Measurements from ENCODE around the gene THRB. TPM values are rescaled to one million over a fixed set of nuclear protein-coding genes. Genes with fewer than 3 reads are reported as not detected.

Gene THRB
- polyA plus RNA-seq, 3 donors = 27.1 to 31.1 (median 28.1) TPM

DNA sequence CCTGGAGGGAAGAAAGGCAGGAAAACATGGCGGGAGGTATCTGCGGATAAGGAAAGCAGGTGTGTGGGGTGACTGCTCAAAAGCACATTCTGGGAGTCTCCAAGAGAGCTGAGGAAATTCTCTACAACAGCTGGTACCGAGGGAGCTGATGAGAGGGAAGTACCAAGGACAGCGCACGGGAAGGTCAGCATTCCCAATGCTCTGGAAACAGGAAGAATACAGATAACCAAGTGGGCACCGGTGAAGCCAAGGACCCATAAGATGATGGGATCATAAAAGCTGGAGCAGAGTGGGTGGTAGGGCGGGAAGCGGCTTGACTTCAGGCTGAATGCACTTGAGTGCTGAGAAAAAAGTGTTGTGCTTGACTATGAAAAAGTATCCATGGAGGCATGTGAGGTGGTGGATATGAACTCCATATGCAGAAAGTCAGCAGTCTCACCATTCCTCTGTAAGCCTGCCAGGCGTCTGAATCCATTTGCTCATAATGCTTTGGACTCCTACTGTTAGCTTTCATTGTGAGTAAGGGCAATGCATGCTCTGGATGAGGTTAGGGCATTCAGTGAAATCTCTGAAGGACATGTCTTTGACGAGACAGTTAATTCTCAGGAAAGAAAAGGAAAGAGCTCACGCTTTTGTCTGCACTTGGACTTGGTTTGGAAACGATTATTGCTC, 334.1 kb downstream of the THRB start:
- DNase-seq (ENCODE audit: low read depth in 3 of 3, low spot score in 2 of 3) = peak in 1 of 3 donors; percentile 13

DNA sequence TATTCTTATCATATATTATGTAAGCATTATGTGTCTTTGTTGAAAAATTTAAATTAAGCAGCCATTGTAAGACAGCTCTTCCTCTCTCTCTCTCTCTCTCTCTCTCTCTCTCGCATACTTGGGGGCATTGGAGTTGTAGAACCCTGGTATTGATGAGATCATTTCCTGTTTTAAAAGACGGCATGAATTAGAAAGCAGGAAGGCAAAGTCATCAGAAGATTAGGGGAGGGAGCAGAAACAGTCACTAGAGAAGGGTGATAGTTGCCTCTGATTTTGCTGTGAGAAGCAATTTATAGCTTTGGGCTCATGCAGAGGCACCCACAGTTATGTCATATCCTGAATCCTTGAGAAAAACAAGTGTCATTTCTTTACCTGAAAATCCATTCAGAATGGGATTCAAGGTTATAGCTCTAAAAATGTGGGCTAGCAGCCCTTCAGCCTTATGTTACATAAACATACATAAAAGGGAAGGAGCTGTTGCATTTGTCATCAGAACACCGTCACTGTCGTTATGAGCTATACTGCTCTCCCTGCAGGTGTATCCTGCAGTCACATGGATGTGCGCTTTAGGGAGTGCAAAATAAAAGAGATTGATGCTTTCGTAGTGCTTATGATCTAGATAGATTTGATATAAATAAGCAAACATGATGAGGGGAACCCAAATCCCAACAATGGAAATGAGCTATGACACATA, 335.7 kb downstream of the THRB start:
- DNase-seq (ENCODE audit: low read depth in 3 of 3, low spot score in 2 of 3) = no peak

DNA sequence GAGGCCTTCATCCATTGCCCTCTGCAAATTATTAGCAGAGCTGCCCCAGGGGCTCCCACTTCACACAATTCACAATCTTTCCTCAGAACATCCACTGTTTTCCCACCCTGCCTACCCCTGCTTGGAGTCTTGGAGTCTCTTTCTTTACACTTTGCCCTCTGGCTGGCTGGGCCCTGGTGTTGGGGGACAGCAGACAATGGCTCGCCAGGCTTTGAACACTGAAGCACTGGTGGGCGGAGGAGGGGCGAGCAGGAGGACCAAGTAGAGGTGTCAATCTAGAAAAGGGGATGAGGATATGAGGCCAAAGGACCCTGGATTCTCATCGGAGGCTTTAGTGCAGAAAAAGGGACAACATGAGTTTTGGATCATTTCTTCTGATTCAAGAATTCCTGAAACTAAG, 337.5 kb downstream of the THRB start:
- DNase-seq (ENCODE audit: low read depth in 3 of 3, low spot score in 2 of 3) = no peak

DNA sequence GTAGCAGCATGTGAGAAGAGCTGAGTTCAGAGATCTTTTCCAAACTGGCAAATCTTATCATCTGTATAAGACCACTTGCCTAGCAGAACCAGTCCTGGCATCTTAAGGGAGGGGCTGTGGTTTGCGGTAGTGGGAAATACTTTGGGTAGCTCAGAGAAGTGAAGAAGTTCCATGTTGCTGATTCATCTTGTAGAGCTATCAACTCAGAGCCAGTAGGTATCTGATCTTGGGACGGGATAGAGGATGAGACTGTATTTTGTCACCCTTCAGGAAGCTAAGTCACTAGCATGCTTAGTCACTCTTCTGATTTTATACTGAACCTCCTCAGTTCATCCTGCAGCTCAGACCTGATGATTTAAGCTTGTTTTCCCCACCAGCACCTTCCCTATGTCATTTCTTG, 338.2 kb downstream of the THRB start:
- no peak for DNase-seq (ENCODE audit: low read depth in 3 of 3, low spot score in 2 of 3)

DNA sequence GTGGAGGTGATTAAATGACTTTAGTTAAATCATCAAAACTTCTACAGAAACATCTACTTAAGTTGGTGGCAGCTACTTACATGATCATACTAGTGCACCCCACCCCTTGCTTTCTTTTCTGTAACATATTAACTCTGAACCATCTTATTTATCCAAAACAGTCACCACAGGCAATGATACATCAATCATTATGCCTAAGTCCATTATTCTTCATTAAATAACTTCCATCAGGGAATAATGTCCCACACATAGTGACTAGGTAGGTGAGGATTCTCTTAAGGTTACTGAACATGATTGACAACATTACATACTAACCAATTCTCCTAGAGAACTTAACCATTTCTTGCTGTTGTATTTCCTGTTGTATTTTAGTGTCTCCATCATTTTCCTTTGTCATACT, 339.4 kb downstream of the THRB start:
- DNase-seq (ENCODE audit: low read depth in 3 of 3, low spot score in 2 of 3) = no peak

DNA sequence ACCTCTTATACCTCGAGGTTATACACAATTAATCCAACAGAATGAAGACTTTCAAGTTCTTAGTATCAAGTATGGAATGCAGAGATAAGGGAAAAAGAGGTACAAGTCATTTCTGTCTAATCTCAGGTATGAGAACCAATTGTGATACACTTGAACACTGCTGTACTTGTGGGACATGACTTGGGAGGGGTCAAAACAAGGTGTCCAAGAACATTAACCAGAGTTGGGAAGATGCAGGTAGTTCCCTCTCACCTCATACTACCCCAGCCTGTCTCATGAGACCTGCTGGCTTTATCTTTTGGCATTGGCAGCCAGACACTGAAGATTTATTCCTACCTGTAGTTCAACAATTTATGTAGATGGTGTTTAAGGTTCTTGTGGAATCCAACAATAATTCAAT, 339.9 kb downstream of the THRB start:
- no peak for DNase-seq (ENCODE audit: low read depth in 3 of 3, low spot score in 2 of 3)

DNA sequence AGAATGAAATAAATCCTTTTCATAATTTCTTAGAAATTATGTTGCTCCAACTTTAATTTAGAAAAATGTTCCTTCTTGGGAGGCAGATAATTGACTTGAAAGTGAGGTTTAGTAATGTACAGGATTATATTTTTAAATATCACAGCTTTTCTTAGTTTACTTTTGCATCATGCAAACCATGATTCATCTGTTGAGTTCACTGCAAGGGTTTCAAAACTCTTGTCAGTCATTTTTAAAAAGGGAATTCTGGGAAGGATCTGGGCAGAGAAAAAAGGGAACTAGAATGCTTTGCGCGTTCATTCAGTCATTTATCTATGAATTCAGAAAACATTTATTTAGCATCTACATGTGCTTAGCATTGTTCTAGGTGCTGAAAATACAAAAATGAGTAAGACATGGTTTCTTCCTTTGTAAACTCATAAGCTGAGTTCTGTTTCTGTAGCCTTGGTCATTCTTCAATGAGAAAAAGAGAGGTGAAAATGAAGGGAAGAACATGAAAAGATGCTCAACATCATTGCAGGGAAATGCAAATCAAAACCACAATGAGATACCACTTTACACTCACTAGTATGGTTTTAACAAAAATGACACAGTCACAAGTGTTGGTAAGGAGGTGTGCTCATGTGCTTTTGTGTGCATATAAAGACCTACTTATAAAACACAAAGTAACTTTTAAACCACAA, 340.5 kb downstream of the THRB start:
- no peak for DNase-seq (ENCODE audit: low read depth in 3 of 3, low spot score in 2 of 3)

DNA sequence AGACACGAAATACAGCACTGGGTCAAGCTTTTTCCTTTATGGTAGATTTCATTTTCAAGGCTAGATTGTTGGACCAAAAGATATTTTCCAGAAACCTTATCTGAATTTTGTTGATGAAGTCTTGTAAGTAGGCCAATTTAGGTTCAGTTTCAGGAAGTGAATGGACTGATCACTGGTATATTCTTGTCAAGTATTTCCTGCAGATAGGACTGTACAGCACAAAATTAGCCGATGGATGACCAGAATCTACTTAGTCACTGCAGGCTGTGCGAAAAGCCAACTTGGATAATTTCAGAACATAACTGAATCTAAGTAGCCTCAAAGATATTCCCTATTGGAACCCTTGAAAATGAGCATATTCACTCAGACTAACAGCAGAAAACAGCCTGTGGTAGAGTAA, 343.1 kb downstream of the THRB start:
- DNase-seq (ENCODE audit: low read depth in 3 of 3, low spot score in 2 of 3) = no peak

DNA sequence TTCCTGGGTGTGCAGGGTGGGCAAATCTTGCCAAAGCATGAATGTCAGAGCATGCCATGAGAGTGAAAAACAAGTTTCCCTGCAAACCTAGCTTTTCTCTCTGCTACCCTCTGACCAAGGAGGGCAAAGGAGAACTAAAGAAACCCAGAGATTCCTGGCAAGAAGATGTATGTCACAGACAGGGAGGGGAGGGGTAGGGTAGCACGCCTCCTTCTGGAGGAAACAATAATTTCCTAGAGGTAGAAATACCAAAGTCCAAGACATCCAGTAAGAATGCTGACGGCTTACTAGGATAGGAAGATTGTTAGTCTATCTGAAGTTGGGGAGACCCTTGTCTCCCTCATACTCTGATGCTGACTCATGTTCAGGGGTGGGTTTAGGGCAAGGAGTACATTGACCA, 345.6 kb downstream of the THRB start:
- DNase-seq (ENCODE audit: low read depth in 3 of 3, low spot score in 2 of 3) = no peak

DNA sequence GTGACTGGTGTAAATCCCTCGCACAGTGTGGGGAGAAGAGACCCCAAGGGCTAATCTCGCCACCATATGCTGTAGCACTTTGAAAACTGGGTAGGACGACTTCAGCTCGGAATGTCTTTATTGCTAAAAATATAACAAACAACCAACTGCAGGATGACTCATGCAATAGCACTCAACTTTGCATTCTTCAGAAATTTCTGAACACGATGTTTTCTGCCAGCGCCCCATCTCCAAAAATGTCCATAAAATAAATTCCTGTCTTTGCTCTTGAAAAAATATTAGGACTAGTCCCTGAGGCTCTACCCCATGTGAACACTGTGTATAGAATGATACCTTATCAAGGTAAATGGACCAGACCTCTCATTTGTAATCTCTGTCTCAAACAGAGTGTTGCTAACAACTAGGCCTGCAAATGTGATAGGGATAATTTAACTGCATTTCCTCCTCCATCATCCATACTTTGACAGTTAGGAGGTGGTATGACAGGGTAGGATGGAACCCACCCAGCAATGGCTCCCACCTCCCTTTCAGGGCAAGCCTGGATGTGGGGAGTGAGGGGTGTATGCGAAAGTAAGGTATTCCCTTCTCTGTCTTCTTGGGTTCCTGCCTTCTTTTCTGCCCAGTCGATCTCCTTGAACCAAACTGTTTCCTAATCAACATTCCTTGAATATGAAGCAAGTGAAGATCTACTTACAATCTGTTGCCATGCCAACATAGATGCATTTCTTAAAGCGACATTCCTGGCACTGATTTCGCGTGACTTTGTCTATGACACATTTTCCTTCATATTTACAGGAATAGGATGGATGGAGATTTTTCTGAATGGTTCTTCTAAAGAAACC, 348.4 kb downstream of the THRB start:
- DNase-seq (ENCODE audit: low read depth in 3 of 3, low spot score in 2 of 3) = no peak

DNA sequence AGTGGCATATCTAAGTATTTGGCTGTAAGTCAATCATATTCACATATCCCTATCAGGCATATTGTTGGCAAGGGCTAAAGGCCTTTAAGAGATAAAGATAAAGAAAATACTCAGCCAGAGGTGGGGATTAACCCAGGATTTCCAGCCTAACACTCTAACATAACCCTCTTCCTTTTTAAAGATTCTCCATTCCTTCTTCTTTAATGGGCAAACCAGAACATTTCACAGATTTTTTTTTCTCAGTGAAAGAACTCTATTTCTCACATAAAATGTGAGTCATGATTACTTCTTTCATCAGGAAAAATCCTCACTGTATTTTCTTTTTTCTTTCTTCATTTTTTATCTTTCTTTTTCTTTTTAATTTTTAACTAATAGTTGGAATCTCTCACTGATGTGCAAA, 349.2 kb downstream of the THRB start:
- no peak for DNase-seq (ENCODE audit: low read depth in 3 of 3, low spot score in 2 of 3)

DNA sequence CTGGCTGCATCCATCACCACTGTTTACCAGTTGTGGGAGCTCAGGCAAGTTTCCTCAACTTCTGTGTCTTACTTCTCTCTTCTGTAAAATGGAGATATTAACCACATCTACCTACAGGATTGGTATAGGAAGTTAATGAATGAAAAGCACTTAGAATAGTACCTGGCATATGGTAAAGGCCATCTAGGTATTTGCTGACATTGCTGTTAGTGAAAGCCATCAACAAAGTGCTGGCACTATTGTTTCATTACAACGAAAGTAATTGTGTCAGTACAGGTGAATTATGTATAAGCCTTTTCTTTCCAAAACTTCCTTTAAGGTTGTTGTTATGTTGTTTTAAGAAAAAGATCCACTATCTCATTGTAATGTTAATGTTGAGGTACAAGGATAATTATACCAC, 352.5 kb downstream of the THRB start:
- no peak for DNase-seq (ENCODE audit: low read depth in 3 of 3, low spot score in 2 of 3)

DNA sequence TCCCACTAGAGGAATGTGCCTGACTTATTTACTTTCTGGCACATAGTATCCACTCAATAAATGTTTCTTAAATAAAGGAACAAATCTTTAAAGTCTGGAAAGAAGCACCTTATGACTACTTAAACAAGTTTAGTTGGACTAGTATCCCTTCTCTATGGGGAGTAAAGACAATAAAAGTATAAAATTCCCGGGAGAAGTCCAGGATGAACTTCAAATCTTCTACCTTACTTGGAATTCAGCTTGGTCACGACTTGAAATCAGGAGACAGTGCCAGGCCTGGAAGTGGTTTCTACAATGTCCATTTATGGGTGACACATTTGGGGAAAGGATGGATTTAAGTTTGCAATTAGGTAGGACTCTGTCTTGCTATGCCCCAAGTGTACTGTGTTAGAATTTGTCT, 353.1 kb downstream of the THRB start:
- no peak for DNase-seq (ENCODE audit: low read depth in 3 of 3, low spot score in 2 of 3)

DNA sequence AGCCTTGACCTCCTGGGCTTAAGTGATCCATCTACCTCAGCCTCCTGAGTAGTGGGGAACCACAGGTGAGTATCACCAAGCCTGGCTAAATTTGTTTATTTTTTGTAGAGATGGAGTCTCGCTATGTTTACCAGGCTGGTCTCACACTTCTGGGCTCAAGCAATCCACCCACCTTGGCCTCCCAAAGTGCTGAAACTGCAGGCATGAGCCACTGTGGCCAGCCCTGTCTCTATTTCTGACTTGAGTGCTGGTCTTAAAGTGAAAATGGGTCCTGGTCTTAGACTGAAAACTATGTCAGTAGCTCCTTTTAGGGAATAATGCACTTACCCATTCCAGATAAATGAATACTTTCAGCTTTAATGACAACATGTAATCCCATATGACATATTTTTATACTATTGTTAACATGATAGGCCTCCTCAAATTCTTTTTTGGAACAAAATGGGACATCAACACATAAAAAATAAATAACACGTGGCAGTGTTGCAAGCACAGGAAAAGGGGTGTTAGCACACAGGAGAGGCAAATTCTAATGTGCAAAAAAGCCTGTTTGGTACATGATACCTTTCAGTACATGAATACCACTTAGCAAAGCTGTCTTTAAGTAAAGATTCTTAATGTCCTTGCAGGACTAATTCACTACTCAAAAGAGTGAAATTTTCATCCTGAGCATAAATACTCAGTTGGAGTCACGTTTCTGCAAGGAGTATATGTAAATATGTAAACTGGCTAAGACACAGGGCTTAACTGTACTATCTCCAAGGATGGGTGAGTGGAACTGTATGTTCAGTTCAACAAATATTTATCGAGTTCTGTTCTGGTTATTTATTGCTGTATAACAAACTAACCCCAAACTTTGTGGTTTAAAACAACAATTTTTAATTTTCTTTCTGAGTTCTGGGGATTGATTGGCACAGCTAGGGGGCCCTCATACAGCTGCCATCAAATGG, 354.9 kb downstream of the THRB start:
- no peak for DNase-seq (ENCODE audit: low read depth in 3 of 3, low spot score in 2 of 3)

DNA sequence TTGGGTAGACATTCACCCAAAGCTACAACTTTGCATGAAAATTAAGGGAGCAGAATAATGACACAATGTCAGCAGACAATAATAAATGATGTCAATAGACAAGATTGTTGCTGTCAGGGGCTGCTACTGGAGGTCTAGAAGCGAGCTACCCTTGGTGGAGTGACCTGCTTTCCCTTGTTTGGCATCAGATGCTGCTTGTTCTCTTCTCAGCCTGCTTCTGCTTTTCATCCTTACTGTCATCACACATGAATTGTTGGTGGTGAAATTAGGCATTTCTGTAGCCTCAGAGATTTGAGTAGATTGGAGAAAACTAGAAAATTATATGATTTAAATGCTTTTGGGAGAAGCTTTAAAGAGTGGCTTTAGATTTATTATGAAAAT, 355.8 kb downstream of the THRB start:
- DNase-seq (ENCODE audit: low read depth in 3 of 3, low spot score in 2 of 3) = no peak

DNA sequence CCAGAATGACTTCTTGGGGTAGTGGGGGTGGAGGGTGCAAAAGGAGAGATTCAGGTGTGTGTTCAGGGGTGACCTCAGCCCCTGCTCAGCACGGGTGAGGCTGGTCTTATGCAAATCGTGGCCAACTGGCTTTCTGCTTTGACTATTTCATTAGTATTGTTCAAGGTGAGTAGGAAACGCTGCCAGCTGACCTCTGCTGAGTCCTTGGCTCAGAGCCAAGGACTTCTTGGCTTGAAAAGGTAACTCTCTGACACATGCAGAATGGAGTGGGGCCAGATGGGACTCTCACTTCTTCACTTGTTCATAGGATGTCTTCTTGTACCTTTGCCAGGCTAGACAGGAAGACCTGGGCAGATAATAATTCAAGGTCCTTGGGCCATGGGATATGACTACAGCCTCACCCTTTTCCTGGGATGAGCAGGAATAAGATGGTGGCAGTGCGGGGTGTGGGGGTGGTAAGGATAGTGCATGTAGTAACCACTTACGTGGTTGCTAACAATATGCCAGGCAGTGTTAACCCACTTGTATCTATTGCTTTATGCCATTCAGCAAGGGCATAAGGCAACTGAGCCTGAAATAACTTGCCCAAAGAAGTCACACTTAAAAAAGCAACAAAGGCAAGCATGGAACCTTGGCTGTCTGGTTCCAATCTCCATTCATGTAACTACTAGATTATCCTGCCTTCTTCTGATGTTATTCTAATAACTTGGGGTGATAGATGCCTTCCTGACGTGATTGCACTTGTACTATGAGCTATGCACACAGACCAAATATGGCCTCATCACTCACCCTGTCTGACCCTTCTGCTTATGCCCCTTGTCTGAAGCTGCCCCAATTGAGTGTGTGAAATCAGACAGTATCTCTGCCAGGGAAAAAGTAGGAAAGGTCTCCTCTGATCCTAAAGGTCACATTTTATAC, 356.4 kb downstream of the THRB start:
- no peak for DNase-seq (ENCODE audit: low read depth in 3 of 3, low spot score in 2 of 3)

DNA sequence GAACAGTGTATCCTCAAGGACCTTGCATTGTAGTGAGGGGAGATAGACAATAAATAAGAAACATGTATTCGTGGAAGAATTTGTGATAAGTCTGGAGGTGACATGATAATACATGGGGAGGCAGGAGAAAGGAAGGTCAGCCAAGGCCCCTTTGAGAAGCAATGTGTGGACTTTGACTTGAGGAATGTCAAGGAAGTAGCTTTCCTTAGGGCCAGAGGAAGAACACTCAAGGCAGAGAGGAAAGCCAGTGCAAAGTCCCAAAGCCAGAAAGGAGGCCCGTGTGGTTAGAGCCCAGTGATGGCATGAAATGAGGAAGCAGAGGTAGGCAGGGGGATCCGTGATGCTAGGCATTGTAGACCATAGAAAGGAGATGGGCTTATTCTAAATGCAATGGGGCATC, 357.3 kb downstream of the THRB start:
- no peak for DNase-seq (ENCODE audit: low read depth in 3 of 3, low spot score in 2 of 3)

DNA sequence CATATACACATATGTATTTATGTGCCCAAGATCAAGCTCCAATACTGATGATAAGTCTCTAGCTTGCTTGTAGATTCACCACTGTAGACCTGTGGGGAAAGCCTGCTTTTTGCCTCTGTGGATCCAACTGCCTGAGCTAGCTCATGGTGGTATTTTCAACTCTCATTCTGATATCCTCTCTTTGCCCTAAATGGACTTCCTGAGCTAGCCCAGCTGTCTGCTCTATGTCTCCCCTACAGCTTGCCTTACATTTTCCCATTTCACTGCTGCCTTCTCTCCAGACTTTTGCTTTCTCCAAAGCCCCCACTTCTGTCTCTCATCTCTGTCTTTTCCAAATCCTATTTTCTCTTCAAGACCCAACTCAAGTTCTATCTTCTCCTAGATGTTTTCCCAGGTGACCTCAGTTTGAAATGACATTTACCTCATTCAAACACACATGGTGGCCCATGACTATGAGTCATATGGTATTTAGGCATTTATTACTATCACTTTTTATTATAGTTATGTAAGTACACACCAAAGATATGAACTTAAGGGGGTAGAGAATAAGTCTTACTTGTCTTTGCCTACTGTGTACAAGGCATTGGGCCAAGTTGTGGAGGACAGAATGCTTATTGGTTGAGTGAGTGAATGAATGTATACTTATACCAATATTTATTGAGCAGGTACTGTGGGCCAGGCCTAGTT, 357.9 kb downstream of the THRB start:
- DNase-seq (ENCODE audit: low read depth in 3 of 3, low spot score in 2 of 3) = no peak
